Measurements from ENCODE around the gene TPCN2.

TPCN2 gene

DNA sequence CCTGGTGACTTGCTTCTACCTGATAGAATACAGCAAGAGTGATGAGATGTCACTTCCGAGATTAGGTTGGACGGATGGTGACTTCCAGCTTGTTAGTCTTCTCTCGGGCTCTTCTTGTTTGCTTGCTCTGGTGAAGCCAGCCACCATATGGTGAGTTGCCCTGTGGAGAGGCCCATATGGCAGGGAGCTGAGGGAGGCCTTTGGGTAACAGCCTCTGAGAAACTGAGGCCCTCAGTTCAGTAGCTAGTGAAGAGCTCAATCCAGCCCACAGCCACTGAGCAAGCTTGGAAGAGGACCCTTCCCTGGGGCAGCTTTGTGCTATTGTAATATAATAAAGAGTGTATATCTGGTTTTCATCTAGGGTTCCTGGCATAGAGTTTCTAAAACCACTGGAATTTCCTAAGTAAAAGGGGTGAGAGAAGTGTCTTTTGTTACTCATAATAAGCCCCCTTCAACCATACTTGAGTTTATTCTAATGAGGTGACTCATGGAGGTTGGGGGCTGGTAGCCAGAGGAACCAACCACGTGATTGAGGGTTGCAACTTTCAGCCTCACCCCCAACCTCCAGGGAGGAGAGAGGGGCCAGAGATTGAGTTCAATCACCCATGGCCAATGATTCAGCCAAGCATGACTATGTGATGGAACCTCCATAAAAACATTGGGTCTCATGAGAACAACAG lies 8.0 kb upstream of the TPCN2 start:
- no peak overlapping the region for H3K4me2 ChIP-seq
- no peak overlapping the region for H3K9ac ChIP-seq
- H3K79me2 ChIP-seq (ENCODE audit: insufficient read depth, low read depth) = no peaks in the 10 kb centered on the region
- H2AFZ ChIP-seq (ENCODE audit: low read depth) = no peak overlapping the region
- H3K27ac ChIP-seq = no peak overlapping the region
- no peak overlapping the region for H3K4me3 ChIP-seq (IDR thresholded peaks at IDR 0.05; ENCODE audit: insufficient read depth, low read depth, low read length)
- TF ChIP-seq, protein P1, sequence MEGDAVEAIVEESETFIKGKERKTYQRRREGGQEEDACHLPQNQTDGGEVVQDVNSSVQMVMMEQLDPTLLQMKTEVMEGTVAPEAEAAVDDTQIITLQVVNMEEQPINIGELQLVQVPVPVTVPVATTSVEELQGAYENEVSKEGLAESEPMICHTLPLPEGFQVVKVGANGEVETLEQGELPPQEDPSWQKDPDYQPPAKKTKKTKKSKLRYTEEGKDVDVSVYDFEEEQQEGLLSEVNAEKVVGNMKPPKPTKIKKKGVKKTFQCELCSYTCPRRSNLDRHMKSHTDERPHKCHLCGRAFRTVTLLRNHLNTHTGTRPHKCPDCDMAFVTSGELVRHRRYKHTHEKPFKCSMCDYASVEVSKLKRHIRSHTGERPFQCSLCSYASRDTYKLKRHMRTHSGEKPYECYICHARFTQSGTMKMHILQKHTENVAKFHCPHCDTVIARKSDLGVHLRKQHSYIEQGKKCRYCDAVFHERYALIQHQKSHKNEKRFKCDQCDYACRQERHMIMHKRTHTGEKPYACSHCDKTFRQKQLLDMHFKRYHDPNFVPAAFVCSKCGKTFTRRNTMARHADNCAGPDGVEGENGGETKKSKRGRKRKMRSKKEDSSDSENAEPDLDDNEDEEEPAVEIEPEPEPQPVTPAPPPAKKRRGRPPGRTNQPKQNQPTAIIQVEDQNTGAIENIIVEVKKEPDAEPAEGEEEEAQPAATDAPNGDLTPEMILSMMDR (conservative IDR thresholded peaks at IDR 0.05; ENCODE audit: low read depth, low read length) = no peak
- H3K36me3 ChIP-seq (ENCODE audit: insufficient read depth) = no peaks in the 10 kb centered on the region
- H4K20me1 ChIP-seq (ENCODE audit: insufficient read depth) = no peaks in the 10 kb centered on the region
- no peaks in the 10 kb centered on the region for H3K27me3 ChIP-seq (ENCODE audit: insufficient read depth, low read depth)
- peaks cover 12% of the 10 kb centered on the region for H3K4me1 ChIP-seq (ENCODE audit: low read depth, poor library complexity, severe bottlenecking)

DNA sequence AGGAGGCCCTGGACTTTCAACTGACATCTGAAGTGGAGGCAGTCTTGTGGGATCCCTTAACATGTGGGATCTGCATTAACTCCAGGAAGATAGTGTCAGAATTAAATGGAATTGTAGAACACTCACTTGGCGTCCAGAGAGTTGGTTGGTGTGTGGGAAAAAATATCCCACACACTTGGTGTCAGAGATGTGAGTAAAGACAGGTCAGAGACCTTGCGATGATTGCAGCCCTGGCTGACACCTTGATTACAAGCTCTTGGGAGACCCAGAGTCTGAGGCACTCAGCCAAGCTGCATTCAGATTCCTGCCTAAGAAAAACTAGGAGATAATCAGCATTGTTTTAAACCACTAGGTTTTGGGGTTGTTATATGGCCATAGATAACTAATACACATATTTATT lies 7.2 kb upstream of the TPCN2 start:
- Histone ChIP-seq H3K4me2 (no peak overlapping the region), H3K27me3 (ENCODE audit: insufficient read depth, low read depth) (no peaks in the 10 kb centered on the region), H3K79me2 (ENCODE audit: insufficient read depth, low read depth) (no peaks in the 10 kb centered on the region), H3K27ac (no peak overlapping the region), H3K36me3 (ENCODE audit: insufficient read depth) (no peaks in the 10 kb centered on the region), H3K4me3 (IDR thresholded peaks at IDR 0.05; ENCODE audit: insufficient read depth, low read depth, low read length) (no peak overlapping the region), H4K20me1 (ENCODE audit: insufficient read depth) (no peaks in the 10 kb centered on the region), H3K4me1 (ENCODE audit: low read depth, poor library complexity, severe bottlenecking) (peaks cover 12% of the 10 kb centered on the region), H3K9ac (no peak overlapping the region), H2AFZ (ENCODE audit: low read depth) (no peak overlapping the region)
- TF ChIP-seq, protein P1 (conservative IDR thresholded peaks at IDR 0.05; ENCODE audit: low read depth, low read length) = no peak

DNA sequence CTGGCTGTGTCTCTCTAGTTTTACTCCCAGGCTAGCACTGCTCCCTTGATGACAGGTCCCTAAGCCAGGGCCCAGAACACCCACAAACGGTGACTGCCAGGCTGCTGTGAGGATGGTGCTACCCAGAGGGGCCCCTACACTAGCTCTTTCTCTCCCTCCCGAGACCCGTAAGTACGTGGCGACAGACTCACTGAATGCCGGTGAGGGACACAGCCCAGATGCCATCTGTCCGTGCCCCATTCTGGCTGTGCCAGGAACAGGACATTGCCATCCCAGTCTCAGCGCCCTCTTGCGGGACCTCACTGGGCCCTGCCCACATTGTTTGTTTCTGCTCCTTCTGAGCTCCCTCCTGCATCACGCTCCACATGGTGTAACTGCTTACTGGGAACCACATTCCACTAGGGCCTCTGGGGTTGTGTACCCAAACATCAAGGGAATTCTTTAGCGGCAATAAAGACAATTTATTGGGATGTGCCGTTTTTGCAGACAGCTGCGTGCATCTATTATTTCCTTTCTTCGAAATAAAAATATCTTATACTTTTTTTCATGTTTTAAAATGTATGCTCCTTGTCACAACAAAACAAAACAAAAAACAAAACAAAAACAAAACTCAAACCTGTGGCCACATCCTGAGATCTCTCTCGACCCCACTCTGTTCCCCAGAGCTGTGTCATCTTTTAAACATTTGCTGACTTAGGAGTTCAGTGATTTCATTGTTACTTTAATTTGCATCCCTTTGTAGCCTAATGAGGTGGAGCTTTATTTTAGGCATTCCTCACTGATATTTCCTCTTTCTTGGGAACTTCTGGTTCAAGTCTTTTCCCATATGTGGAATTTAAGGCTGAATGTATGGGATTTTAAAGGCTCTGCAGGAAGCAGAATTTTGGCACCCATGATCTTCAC lies 4.4 kb upstream of the TPCN2 start:
- H2AFZ ChIP-seq (ENCODE audit: low read depth) = peak overlapping the region; percentile 42; the same call in 1 of the 2 replicates
- peaks cover 18% of the 10 kb centered on the region for H3K4me1 ChIP-seq (ENCODE audit: low read depth, poor library complexity, severe bottlenecking)
- no peak overlapping the region for H3K4me3 ChIP-seq (IDR thresholded peaks at IDR 0.05; ENCODE audit: insufficient read depth, low read depth, low read length)
- H3K79me2 ChIP-seq (ENCODE audit: insufficient read depth, low read depth) = no peaks in the 10 kb centered on the region
- no peaks in the 10 kb centered on the region for H3K36me3 ChIP-seq (ENCODE audit: insufficient read depth)
- peak overlapping the region; percentile 46; the same call in 1 of the 2 replicates for H3K4me2 ChIP-seq
- H3K27ac ChIP-seq = no peak overlapping the region
- no peaks in the 10 kb centered on the region for H3K27me3 ChIP-seq (ENCODE audit: insufficient read depth, low read depth)
- H4K20me1 ChIP-seq (ENCODE audit: insufficient read depth) = no peaks in the 10 kb centered on the region
- TF ChIP-seq, protein P1 (conservative IDR thresholded peaks at IDR 0.05; ENCODE audit: low read depth, low read length) = peak; percentile 50
- no peak overlapping the region for H3K9ac ChIP-seq

- no peak overlapping the region for H3K27ac ChIP-seq
Observed at GRCh38 chr11:69048031-69048693, 570 bp upstream of the TPCN2 start.

More at GRCh38 chr11:69048031-69048693, 570 bp upstream of the TPCN2 start:
- H3K4me3 ChIP-seq (IDR thresholded peaks at IDR 0.05; ENCODE audit: insufficient read depth, low read depth, low read length) = no peak overlapping the region
- H3K79me2 ChIP-seq (ENCODE audit: insufficient read depth, low read depth) = peaks cover 8% of the 10 kb centered on the region; the same call in 1 of the 2 replicates
- H3K36me3 ChIP-seq (ENCODE audit: insufficient read depth) = no peaks in the 10 kb centered on the region
- H3K4me1 ChIP-seq (ENCODE audit: low read depth, poor library complexity, severe bottlenecking) = peaks cover 53% of the 10 kb centered on the region
- H4K20me1 ChIP-seq (ENCODE audit: insufficient read depth) = no peaks in the 10 kb centered on the region
- H3K27me3 ChIP-seq (ENCODE audit: insufficient read depth, low read depth) = no peaks in the 10 kb centered on the region
- no peak overlapping the region for H3K9ac ChIP-seq
- peak overlapping the region; percentile 71; the same call in 1 of the 2 replicates for H3K4me2 ChIP-seq
- TF ChIP-seq, protein P1 (conservative IDR thresholded peaks at IDR 0.05; ENCODE audit: low read depth, low read length) = no peak
- peak overlapping the region; percentile 81 for H2AFZ ChIP-seq (ENCODE audit: low read depth)

All from KMS-11 (cell line).